Spinal cord (tissue), 10 donors: ENCODE measurements around the gene ARID2. TPM values are rescaled to one million over a fixed set of nuclear protein-coding genes. Genes with fewer than 3 reads are reported as not detected.
A peak's percentile ranks its signal among the peaks of the same experiment; 100 is the strongest.

Experiments used
- DNase-seq, 6 donors: peaks; one replicate each; pipeline versions ENCODE4 v3.0.0 to v3.0.0-alpha.2; 2013 to 2015; ENCODE audit warnings: low spot score in 6 of 6, low read depth in 4 of 6
- H3K27ac ChIP-seq: one replicate; pipeline ENCODE4 v1.5.1; 2013; ENCODE audit warnings: low read depth, low read length, control low read depth
- H3K27me3 ChIP-seq: one replicate; pipeline ENCODE4 v1.6.1; 2013; ENCODE audit warnings: low read length; ENCODE audit not compliant: control insufficient read depth, insufficient read depth
- H3K36me3 ChIP-seq: one replicate; pipeline ENCODE4 v1.6.1; 2013; ENCODE audit warnings: low read length; ENCODE audit not compliant: control insufficient read depth, insufficient read depth
- H3K4me1 ChIP-seq: one replicate; pipeline ENCODE4 v1.6.1; 2013; ENCODE audit warnings: low read length; ENCODE audit not compliant: control insufficient read depth, insufficient read depth
- H3K4me3 ChIP-seq: one replicate; pipeline ENCODE4 v1.5.1; 2013; ENCODE audit warnings: low read depth, low read length, control low read depth
- H3K9me3 ChIP-seq: one replicate; pipeline ENCODE4 v1.6.1; 2013; ENCODE audit warnings: low read length; ENCODE audit not compliant: control insufficient read depth, insufficient read depth
- WGBS: methylation state at CpG from one replicate; pipeline ENCODE4 v1.1.5; 2013; ENCODE audit warnings: missing lambda C conversion rate; ENCODE audit not compliant: insufficient coverage; 5-methylcytosine and 5-hydroxymethylcytosine counted together
- polyA plus RNA-seq, 2 donors: library from polyadenylated mRNA; unstranded; fragments of 120-200 nt; gene quantifications; one replicate each; pipeline ENCODE4 v1.2.1, GENCODE V29; 2013; ENCODE audit not compliant: insufficient read length in 2 of 2
- total RNA-seq, 2 donors: library from RNA; depleted of rRNA in 1 of 2; stranded (reverse); fragments of 120-200 nt in 1 of 2; fragments of >200 nt in 1 of 2; gene quantifications; one replicate each; pipeline versions ENCODE4 v1.2.3 to v1.2.4, GENCODE V29; 2013 to 2014
- donor health status: healthy.

ARID2 gene
- total and polyA plus RNA-seq, 4 donors, result 16.3 to 53.2 (median 27.5) TPM

GRCh38 chr12:45833401-45833800 lies 103.9 kb downstream of the ARID2 start:
- H3K27ac ChIP-seq, result no peak overlapping the region
- no peak for DNase-seq
- H3K27me3 ChIP-seq, result no peaks in the 10 kb centered on the region
- H3K4me1 ChIP-seq, result no peaks in the 10 kb centered on the region
- H3K36me3 ChIP-seq, result peaks cover 2% of the 10 kb centered on the region
- H3K4me3 ChIP-seq, result no peak overlapping the region
- peaks cover 3% of the 10 kb centered on the region for H3K9me3 ChIP-seq

GRCh38 chr12:45834809-45835208 lies 105.3 kb downstream of the ARID2 start:
- no peaks in the 10 kb centered on the region for H3K27me3 ChIP-seq
- peaks cover 2% of the 10 kb centered on the region for H3K36me3 ChIP-seq
- no CpG with 5 or more reads among the region's 1 CpG for WGBS
- no peak for DNase-seq
- H3K9me3 ChIP-seq, result peaks cover 3% of the 10 kb centered on the region
- no peak overlapping the region for H3K4me3 ChIP-seq
- H3K27ac ChIP-seq, result no peak overlapping the region
- no peaks in the 10 kb centered on the region for H3K4me1 ChIP-seq

GRCh38 chr12:45839917-45840316 lies 110.4 kb downstream of the ARID2 start:
- H3K27me3 ChIP-seq, result no peaks in the 10 kb centered on the region
- H3K4me1 ChIP-seq, result no peaks in the 10 kb centered on the region
- no peak overlapping the region for H3K27ac ChIP-seq
- H3K9me3 ChIP-seq, result peaks cover 2% of the 10 kb centered on the region
- no peak overlapping the region for H3K4me3 ChIP-seq
- peaks cover 2% of the 10 kb centered on the region for H3K36me3 ChIP-seq
- no CpG with 5 or more reads among the region's 1 CpG for WGBS
- no peak for DNase-seq

GRCh38 chr12:45849289-45849688 lies 119.8 kb downstream of the ARID2 start:
- DNase-seq, result no peak
- WGBS, result no CpG with 5 or more reads among the region's 3 CpGs

GRCh38 chr12:45850302-45850701 lies 120.8 kb downstream of the ARID2 start:
- Histone ChIP-seq H3K36me3 (peaks cover 16% of the 10 kb centered on the region), H3K4me3 (no peak overlapping the region), H3K4me1 (no peaks in the 10 kb centered on the region), H3K27ac (no peak overlapping the region), H3K9me3 (no peaks in the 10 kb centered on the region), H3K27me3 (no peaks in the 10 kb centered on the region)
- DNase-seq, result no peak

More at GRCh38 chr12:45849289-45849688, 119.8 kb downstream of the ARID2 start:
- no peaks in the 10 kb centered on the region for H3K9me3 ChIP-seq
- no peaks in the 10 kb centered on the region for H3K27me3 ChIP-seq
- H3K4me3 ChIP-seq, result no peak overlapping the region
- no peaks in the 10 kb centered on the region for H3K4me1 ChIP-seq
- no peak overlapping the region for H3K27ac ChIP-seq
- peaks cover 16% of the 10 kb centered on the region for H3K36me3 ChIP-seq

- peak in 3 of 6 donors; percentile 0 to 2 (median 2) for DNase-seq
- Histone ChIP-seq H3K27me3 (no peaks in the 10 kb centered on the region), H3K9me3 (no peaks in the 10 kb centered on the region), H3K36me3 (peaks cover 16% of the 10 kb centered on the region), H3K27ac (no peak overlapping the region), H3K4me1 (no peaks in the 10 kb centered on the region), H3K4me3 (no peak overlapping the region)
- WGBS, result 90% methylated on average over 2 of the region's 7 CpGs
Measured at GRCh38 chr12:45852508-45852907, 123.0 kb downstream of the ARID2 start.

- peaks cover 18% of the 10 kb centered on the region for H3K36me3 ChIP-seq
- 92% methylated on average over 3 of the region's 3 CpGs for WGBS
- DNase-seq, result no peak
- no peaks in the 10 kb centered on the region for H3K27me3 ChIP-seq
- no peak overlapping the region for H3K4me3 ChIP-seq
- H3K27ac ChIP-seq, result no peak overlapping the region
- H3K9me3 ChIP-seq, result no peaks in the 10 kb centered on the region
- H3K4me1 ChIP-seq, result no peaks in the 10 kb centered on the region
Measured at GRCh38 chr12:45853550-45853949, 124.0 kb downstream of the ARID2 start.

- WGBS, result 100% methylated on average over 1 of the region's 2 CpGs
- no peak overlapping the region for H3K4me3 ChIP-seq
- H3K27ac ChIP-seq, result no peak overlapping the region
- DNase-seq, result no peak
- no peaks in the 10 kb centered on the region for H3K4me1 ChIP-seq
- H3K36me3 ChIP-seq, result peaks cover 10% of the 10 kb centered on the region
- no peaks in the 10 kb centered on the region for H3K27me3 ChIP-seq
- H3K9me3 ChIP-seq, result no peaks in the 10 kb centered on the region
Measured at GRCh38 chr12:45863332-45863731, 133.8 kb downstream of the ARID2 start.

- H3K4me1 ChIP-seq, result no peaks in the 10 kb centered on the region
- H3K27me3 ChIP-seq, result no peaks in the 10 kb centered on the region
- no peak overlapping the region for H3K27ac ChIP-seq
- peaks cover 18% of the 10 kb centered on the region for H3K36me3 ChIP-seq
- H3K4me3 ChIP-seq, result no peak overlapping the region
- WGBS, result no CpG with 5 or more reads among the region's 1 CpG
- DNase-seq, result no peak
- H3K9me3 ChIP-seq, result no peaks in the 10 kb centered on the region
Measured at GRCh38 chr12:45866299-45866698, 136.8 kb downstream of the ARID2 start.

GRCh38 chr12:45872446-45872845 lies 142.9 kb downstream of the ARID2 start:
- 100% methylated on average over 1 of the region's 7 CpGs for WGBS
- Histone ChIP-seq H3K36me3 (peaks cover 30% of the 10 kb centered on the region), H3K4me1 (no peaks in the 10 kb centered on the region), H3K4me3 (no peak overlapping the region), H3K9me3 (peaks cover 6% of the 10 kb centered on the region), H3K27ac (no peak overlapping the region), H3K27me3 (no peaks in the 10 kb centered on the region)
- no peak for DNase-seq
